Stimulated activated CD4-positive, alpha-beta T cell treated with anti-CD3 and anti-CD28 coated beads, Interleukin-1b, Interleukin-23, amount 100 ng/mL, for 48 hours (primary cell): Measurements from ENCODE around the gene NR1H2.
A peak's percentile ranks its signal among the peaks of the same experiment; 100 is the strongest.

Source experiments
- DNase-seq: peaks from one replicate; pipeline ENCODE4 v3.0.0-alpha.2; 2020

Gene NR1H2

DNA sequence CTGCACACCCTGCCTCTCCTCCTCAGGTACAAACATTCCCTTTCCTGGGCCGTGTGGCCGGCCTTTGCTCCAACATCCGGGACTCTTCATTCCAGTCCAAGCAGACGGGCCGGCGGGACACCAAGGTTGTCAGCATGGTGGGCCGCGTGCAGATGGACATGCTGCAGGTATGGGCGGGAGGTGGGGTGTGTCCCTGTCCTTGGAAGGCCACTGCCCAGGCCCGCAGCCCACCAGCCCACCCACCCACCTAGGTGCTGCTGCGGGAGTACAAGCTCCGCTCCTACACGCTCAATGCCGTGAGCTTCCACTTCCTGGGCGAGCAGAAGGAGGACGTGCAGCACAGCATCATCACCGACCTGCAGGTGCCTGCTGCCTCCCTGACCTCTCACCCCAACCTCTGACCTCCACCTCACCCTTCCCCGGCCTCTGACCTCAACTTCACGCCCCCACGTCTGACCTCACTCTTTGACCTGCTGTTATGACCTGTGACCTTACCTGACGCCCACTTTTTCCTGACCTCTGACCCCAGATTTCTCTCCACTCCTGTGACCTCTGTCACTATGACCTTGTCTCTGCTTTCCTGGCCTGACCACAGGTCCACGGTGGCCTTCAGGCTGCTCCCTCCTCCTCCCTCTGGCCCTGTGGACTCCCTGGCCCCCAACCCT, 30.0 kb downstream of the NR1H2 start:
- no peak for DNase-seq

- no peak for DNase-seq
Measured at GRCh38 chr19:50406829-50407228, 30.6 kb downstream of the NR1H2 start.

GRCh38 chr19:50409347-50409746, 33.1 kb downstream of the NR1H2 start:
- no peak for DNase-seq

GRCh38 chr19:50410109-50410508, 33.9 kb downstream of the NR1H2 start:
- no peak for DNase-seq

GRCh38 chr19:50412419-50412818, 36.2 kb downstream of the NR1H2 start:
- DNase-seq: no peak

- no peak for DNase-seq
Measured at GRCh38 chr19:50413096-50413495, 36.8 kb downstream of the NR1H2 start.

DNA sequence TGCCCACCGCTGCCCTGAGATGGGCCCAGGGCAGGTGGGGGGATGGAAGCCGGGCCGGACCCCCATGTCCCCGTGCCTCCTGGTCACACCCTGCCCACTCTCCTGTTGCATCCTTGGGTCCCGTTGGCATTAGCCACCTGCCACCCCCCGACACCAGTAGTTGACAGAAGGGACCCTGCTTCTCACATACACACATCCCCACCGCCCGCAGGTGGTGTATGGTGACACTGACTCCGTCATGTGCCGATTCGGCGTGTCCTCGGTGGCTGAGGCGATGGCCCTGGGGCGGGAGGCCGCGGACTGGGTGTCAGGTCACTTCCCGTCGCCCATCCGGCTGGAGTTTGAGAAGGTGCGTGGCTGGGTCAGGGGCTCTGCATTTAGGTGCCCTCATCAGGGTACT, 37.3 kb downstream of the NR1H2 start:
- no peak for DNase-seq

DNA sequence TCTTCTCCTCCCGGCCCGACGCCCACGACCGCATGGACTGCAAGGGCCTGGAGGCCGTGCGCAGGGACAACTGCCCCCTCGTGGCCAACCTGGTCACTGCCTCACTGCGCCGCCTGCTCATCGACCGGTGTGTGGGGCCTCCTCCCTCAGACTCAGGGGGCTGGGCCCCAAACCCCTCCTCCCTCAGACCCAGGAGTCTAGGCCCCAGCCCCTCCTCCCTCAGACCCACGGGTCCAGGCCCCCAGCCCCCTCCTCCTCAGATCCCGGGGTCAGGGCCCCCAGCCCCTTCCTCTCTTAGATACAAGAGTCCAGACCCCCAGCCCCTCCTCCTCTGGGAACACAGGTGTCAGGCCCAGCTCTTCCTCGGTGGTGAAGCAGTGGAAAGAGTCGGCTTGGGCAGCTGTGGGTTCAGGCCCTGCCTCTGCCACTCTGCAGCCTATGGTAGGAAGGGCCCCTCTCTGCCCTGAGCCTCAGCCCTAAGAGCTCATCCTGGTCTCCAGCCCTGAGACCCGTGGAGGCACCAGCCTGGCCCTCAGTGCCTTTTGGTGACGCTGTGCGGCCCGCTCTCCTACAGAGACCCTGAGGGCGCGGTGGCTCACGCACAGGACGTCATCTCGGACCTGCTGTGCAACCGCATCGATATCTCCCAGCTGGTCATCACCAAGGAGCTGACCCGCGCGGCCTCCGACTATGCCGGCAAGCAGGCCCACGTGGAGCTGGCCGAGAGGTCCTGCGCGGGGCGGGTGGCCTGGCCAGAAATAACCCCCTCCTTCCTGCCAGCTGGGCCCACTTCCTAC, 38.8 kb downstream of the NR1H2 start:
- peak; percentile 78 for DNase-seq

DNA sequence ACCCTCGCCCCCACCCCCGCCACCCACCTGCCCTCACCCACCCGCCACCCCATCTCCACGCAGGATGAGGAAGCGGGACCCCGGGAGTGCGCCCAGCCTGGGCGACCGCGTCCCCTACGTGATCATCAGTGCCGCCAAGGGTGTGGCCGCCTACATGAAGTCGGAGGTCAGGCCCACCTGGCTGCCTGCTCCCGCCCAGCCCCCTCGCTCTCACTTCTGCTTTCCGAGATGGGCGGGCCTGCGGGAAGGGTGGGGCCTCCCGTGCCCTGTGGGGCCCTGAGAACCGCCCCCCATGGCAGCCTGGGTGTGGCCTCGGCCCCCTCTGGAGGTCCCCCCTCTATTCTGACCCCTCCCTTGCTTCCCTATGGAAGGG, 39.4 kb downstream of the NR1H2 start:
- no peak for DNase-seq

DNA sequence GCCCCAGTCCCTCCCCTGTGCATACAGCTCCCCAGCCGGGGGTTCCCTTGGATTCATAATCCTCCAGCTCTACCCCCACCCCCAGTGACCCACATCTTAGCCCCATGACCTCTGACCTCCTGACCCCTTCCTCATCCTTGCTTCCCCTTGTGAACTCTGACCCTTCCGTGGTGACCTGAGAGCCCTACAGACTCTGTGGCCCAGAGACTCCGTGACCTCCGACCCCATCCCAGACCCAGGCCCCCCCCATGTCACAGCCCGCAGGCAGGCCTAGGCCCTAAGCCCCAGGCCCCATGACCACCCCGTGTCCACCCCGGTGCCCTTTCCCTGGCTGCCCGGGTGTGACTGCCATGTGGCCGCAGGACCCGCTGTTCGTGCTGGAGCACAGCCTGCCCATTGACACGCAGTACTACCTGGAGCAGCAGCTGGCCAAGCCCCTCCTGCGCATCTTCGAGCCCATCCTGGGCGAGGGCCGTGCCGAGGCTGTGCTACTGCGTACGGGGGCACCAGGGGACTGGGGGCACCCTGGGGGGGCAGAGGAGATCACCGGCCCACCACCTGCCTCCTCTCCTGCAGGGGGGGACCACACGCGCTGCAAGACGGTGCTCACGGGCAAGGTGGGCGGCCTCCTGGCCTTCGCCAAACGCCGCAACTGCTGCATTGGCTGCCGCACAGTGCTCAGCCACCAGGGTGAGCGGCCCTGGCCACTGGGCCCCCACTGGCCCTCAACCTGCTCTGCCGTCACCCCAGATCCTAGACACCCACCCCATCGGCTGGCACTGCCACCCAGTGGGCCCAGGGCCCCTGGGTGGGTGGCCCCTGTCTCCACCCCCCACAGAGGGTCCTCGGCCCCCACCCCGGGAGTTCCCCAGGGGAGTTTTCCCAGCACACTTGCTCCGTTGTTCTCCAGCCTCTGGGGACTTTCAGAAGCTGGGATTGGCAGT, 40.0 kb downstream of the NR1H2 start:
- DNase-seq: no peak

DNA sequence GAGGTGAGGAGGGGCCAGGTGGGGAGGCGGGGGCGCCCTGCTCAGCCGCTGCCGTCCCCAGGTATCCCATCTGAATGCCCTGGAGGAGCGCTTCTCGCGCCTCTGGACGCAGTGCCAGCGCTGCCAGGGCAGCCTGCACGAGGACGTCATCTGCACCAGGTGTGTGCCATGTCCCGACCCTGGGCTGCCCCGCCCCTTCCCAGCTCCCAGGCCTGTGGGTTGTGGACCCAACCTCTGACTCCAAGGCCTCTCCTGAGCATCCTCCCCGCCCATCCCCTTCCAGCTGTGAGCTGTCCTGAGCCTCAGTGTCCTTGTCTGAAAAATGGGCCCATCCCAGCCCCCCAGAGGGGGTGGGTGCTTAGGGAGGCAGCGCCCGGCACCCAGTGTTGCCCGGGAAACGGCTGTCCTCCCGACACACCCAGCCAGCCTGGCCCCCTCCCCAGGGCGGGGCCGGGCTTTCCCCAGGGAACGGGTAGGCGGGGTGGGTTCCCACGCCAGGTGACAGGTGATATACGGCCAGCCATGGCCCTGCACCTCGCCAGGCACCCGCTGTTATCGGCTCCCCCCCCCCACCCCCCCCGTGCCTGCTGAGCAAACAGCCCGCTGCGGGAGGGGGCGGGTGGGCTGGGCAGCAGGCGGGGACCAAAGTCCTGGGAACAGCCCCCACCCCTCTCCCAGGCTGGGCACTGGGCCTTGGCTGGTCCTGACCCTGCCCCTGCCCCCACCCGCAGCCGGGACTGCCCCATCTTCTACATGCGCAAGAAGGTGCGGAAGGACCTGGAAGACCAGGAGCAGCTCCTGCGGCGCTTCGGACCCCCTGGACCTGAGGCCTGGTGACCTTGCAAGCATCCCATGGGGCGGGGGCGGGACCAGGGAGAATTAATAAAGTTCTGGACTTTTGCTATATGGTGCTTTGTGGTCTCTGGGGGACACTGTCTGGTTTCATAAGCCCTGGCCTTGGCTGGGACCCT, 41.1 kb downstream of the NR1H2 start:
- no peak for DNase-seq

DNA sequence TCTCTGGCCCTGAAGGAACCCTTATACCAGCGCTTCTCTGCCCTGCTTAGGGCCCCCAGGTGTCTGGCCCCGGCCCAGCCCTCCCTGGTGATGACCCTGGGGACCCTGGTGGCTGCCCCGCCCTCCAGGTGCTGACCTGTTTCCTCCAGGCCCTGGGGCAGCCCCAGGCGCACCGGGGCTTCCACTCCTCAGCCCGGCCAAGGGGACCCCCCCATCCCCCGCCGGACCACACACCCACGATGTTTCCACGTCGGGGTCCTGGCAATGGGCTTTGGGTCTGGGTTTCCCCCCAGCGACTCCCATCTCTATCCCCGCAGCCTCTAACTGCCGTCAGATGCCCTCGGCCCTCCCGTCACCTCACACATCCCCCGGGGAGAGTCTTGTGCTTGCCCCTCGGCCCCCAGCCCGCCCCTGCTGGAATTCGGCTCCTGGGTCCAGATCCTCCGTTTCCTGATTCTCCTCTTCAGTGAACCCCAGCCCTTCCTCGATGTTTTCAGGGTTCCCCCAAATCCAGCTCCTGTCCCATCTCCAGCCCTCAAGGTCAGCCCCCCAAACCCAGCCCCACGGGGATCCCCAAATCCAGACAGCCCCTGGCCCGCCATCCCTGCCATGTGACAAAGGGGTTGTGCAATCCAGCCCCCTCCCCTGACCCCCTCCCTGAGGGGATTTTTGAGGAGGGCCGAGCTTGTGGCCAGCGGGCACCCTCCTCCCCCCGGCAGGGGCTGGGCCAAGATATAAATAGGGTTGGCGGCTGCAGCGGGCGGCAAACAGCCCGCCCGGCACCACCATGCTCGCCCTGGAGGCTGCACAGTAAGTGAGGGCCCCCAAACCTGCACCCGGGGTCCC, 42.1 kb downstream of the NR1H2 start, which contains the start of gene SPIB:
Gene SPIB (plus strand): TSS at position 763 of the 846 bp plus-strand sequence. CDS start 25 bp downstream, at position 788.
- DNase-seq: no peak

DNA sequence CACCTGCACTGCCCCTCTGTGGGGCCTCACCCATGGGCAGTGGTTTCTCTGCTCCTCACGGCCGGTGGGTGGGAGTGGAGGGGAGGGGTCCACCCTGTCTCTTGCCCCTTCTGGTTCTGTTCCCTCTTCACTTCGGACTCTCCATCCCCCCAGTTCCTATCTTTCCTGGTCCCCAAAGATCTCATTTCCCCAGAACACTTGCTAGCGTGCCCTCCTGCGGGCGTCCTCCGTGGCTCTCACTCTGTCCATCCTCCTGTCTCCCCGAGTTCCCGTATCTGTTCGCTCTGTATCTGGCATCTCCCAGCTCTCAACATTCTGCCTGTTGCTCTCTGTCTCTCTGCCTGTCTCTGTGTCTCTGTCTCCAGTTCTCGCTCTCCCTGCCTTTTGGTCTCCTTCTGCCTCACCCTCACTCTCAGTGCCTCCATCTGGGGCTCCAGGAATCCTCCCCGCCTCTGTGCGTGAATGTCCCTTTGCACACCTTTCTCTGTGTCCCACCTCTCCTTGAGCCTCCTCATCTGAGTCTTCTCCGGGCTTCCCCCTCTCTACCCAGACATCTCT, 42.8 kb downstream of the NR1H2 start:
- no peak for DNase-seq

GRCh38 chr19:50419580-50420035, 43.4 kb downstream of the NR1H2 start:
- no peak for DNase-seq

GRCh38 chr19:50420127-50420526, 43.9 kb downstream of the NR1H2 start:
- DNase-seq: no peak

DNA sequence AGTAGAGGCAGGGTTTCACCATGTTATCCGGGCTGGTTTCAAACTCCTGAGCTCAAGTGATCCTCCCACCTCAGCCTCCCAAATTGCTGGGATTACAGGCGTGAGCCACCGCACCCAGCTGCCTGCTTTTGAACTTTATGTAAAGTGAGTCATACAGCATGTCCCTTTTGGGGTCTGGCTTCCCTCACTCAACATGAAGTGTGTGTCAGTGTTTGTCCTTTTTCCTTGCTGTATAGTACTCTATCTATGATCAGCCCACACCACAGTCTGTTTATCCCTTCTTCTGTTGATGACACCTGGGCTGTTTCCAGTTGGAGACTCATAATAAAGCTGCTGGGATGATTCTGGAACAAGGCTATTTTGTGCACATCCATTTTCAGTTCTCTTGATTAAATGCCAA, 44.6 kb downstream of the NR1H2 start:
- DNase-seq: no peak

- no peak for DNase-seq
Measured at GRCh38 chr19:50422397-50423278, 46.4 kb downstream of the NR1H2 start.

GRCh38 chr19:50423279-50424113, 47.2 kb downstream of the NR1H2 start:
- DNase-seq: no peak

GRCh38 chr19:50425581-50425980, 49.3 kb downstream of the NR1H2 start:
- DNase-seq: no peak
